Measurements from ENCODE around the gene BCL2.

Gene BCL2

GRCh38 chr18:63168287-63168686, 151.3 kb downstream of the BCL2 start:
- Histone ChIP-seq H3K4me2 (ENCODE audit: low read length) (no peak overlapping the region), H3K4me3 (ENCODE audit: low read depth, low read length) (no peak overlapping the region), H3K9me3 (ENCODE audit: control insufficient read depth, low read length) (no peaks in the 10 kb centered on the region), H3K27me3 (ENCODE audit: control insufficient read depth, insufficient read depth, low read length) (no peaks in the 10 kb centered on the region), H3K79me2 (no peaks in the 10 kb centered on the region), H3K4me1 (no peaks in the 10 kb centered on the region), H3K9ac (no peak overlapping the region), H3K27ac (no peak overlapping the region), H2AFZ (no peak overlapping the region), H3K36me3 (ENCODE audit: control insufficient read depth, insufficient read depth, low read length) (no peaks in the 10 kb centered on the region)
- TF ChIP-seq, protein P1, sequence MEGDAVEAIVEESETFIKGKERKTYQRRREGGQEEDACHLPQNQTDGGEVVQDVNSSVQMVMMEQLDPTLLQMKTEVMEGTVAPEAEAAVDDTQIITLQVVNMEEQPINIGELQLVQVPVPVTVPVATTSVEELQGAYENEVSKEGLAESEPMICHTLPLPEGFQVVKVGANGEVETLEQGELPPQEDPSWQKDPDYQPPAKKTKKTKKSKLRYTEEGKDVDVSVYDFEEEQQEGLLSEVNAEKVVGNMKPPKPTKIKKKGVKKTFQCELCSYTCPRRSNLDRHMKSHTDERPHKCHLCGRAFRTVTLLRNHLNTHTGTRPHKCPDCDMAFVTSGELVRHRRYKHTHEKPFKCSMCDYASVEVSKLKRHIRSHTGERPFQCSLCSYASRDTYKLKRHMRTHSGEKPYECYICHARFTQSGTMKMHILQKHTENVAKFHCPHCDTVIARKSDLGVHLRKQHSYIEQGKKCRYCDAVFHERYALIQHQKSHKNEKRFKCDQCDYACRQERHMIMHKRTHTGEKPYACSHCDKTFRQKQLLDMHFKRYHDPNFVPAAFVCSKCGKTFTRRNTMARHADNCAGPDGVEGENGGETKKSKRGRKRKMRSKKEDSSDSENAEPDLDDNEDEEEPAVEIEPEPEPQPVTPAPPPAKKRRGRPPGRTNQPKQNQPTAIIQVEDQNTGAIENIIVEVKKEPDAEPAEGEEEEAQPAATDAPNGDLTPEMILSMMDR (IDR thresholded peaks at IDR 0.05), result no peak

DNA sequence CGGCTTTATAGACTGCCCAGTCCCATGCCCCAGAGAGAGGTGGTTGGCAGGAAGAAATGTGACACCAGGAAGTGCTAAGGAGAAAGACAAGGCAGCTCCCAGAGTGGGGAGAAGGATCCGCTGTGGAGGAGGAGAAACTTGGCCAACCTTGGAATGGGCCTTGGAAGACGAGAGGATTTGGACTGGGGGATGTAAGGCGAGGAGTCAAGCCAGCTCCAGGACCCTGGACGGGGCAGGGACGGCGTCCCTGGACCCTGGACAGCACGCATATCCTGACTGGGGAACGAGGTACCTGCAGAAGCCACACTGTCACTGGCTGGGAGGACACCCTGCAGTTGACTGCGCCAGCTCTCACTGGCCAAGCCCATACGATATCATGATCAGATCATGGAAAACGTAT, 153.4 kb downstream of the BCL2 start:
- Histone ChIP-seq H3K9me3 (ENCODE audit: control insufficient read depth, low read length) (no peaks in the 10 kb centered on the region), H3K4me1 (peaks cover 8% of the 10 kb centered on the region), H3K4me3 (ENCODE audit: low read depth, low read length) (no peak overlapping the region), H3K27me3 (ENCODE audit: control insufficient read depth, insufficient read depth, low read length) (no peaks in the 10 kb centered on the region), H2AFZ (no peak overlapping the region), H3K36me3 (ENCODE audit: control insufficient read depth, insufficient read depth, low read length) (no peaks in the 10 kb centered on the region), H3K9ac (no peak overlapping the region), H3K4me2 (ENCODE audit: low read length) (no peak overlapping the region), H3K27ac (no peak overlapping the region), H3K79me2 (no peaks in the 10 kb centered on the region)
- TF ChIP-seq, protein P1 (IDR thresholded peaks at IDR 0.05), result no peak

GRCh38 chr18:63164396-63164795, 155.2 kb downstream of the BCL2 start:
- no peaks in the 10 kb centered on the region for H3K36me3 ChIP-seq (ENCODE audit: control insufficient read depth, insufficient read depth, low read length)
- H2AFZ ChIP-seq, result no peak overlapping the region
- H3K9me3 ChIP-seq (ENCODE audit: control insufficient read depth, low read length), result no peaks in the 10 kb centered on the region
- peaks cover 14% of the 10 kb centered on the region for H3K4me1 ChIP-seq
- H3K27ac ChIP-seq, result no peak overlapping the region
- H3K4me2 ChIP-seq (ENCODE audit: low read length), result no peak overlapping the region
- H3K79me2 ChIP-seq, result no peaks in the 10 kb centered on the region
- no peak overlapping the region for H3K4me3 ChIP-seq (ENCODE audit: low read depth, low read length)
- no peaks in the 10 kb centered on the region for H3K27me3 ChIP-seq (ENCODE audit: control insufficient read depth, insufficient read depth, low read length)
- TF ChIP-seq, protein P1 (IDR thresholded peaks at IDR 0.05), result no peak
- no peak overlapping the region for H3K9ac ChIP-seq

DNA sequence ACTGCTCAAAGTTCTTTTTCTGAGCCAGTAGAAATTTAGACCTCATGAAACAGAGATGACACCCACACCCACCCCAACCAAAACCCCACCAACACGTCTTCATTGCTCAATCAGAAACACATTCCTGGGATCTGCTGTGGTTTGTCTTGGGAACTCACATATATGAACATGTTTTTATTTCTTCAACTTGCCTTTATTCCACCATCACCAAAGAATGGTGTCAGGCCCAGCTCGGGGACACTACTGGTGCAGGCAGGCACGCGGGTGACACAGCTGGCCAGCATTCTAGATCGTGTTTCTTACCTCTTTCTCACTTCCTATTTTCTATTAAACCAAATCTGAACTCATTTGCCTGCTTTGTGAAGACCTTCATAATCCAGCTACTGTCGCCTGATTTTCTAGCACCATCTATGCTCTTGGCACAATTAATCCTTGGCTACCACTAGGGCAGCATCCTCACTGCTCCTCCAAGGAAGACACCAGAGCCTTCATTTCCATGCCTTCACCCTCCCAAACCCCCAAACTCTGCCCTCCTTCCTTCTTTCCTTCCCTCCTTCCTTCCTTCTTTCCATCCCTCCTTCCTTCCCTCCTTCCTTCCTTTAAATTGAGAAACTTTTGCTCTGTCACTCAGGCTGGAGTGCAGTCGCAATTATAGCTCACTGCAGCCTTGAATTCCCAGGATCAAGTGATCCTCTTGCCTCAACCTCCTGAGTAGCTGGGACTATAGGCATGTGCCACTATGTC, 157.1 kb downstream of the BCL2 start:
- Histone ChIP-seq H3K9ac (no peak overlapping the region), H3K27me3 (ENCODE audit: control insufficient read depth, insufficient read depth, low read length) (no peaks in the 10 kb centered on the region), H3K79me2 (no peaks in the 10 kb centered on the region), H3K4me2 (ENCODE audit: low read length) (peak overlapping the region; percentile 18), H3K4me3 (ENCODE audit: low read depth, low read length) (no peak overlapping the region), H3K9me3 (ENCODE audit: control insufficient read depth, low read length) (no peaks in the 10 kb centered on the region), H3K27ac (no peak overlapping the region), H3K4me1 (peaks cover 19% of the 10 kb centered on the region), H3K36me3 (ENCODE audit: control insufficient read depth, insufficient read depth, low read length) (no peaks in the 10 kb centered on the region), H2AFZ (peak overlapping the region; percentile 36)
- TF ChIP-seq, protein P1 (IDR thresholded peaks at IDR 0.05), result no peak

GRCh38 chr18:63161761-63162195, 157.8 kb downstream of the BCL2 start:
- Histone ChIP-seq H3K4me2 (ENCODE audit: low read length) (peak overlapping the region; percentile 18), H3K9me3 (ENCODE audit: control insufficient read depth, low read length) (no peaks in the 10 kb centered on the region), H3K79me2 (no peaks in the 10 kb centered on the region), H3K9ac (no peak overlapping the region), H3K4me3 (ENCODE audit: low read depth, low read length) (no peak overlapping the region), H3K4me1 (peaks cover 19% of the 10 kb centered on the region), H3K36me3 (ENCODE audit: control insufficient read depth, insufficient read depth, low read length) (no peaks in the 10 kb centered on the region), H3K27me3 (ENCODE audit: control insufficient read depth, insufficient read depth, low read length) (no peaks in the 10 kb centered on the region), H3K27ac (peak overlapping the region; percentile 17), H2AFZ (peak overlapping the region; percentile 36)
- TF ChIP-seq, protein P1 (IDR thresholded peaks at IDR 0.05), result no peak

Measured in parathyroid adenoma (tissue), 2 donors.